ENCODE data around the gene REEP5. TPM values are rescaled to one million over a fixed set of nuclear protein-coding genes. Genes with fewer than 3 reads are reported as not detected.

REEP5 gene
- total and polyA plus RNA-seq, 4 donors: 41.5 to 182 (median 44.0) TPM

GRCh38 chr5:112848116-112848811 lies 73.8 kb downstream of the REEP5 start:
- DNase-seq (ENCODE audit: low spot score): no peak
- no peak overlapping the region for H3K9ac ChIP-seq (ENCODE audit: low read depth in 1 of 2, low read length in 2 of 2)
- WGBS: 38% methylated on average over 8 of the region's 8 CpGs
- H3K27me3 ChIP-seq (ENCODE audit: control insufficient read depth in 4 of 4, insufficient read depth in 4 of 4, low read length in 3 of 4): no peaks in the 10 kb centered on the region
- no peaks in the 10 kb centered on the region for H3K36me3 ChIP-seq (ENCODE audit: control insufficient read depth in 4 of 4, insufficient read depth in 3 of 4, low read depth in 1 of 4, low read length in 3 of 4)
- H3K4me1 ChIP-seq (ENCODE audit: control insufficient read depth in 4 of 4, insufficient read depth in 4 of 4, low read length in 3 of 4): peaks cover 0 to 6% (median 1%) of the 10 kb centered on the region in 4 donors
- no peak overlapping the region for H3K27ac ChIP-seq (ENCODE audit: low read depth in 1 of 2, low read length in 2 of 2)
- H3K4me3 ChIP-seq (ENCODE audit: low read depth in 1 of 3, low read length in 3 of 3): no peak overlapping the region
- TF ChIP-seq HNF4A (conservative IDR thresholded peaks at IDR 0.05) (peak; percentile 29 to 62), YY1 (IDR thresholded peaks at IDR 0.05) (no peak), RAD21 (IDR thresholded peaks at IDR 0.05) (peak; percentile 68 to 78), CTCF (IDR thresholded peaks at IDR 0.05; ENCODE audit: low read depth, low read length, missing input control) (peak; percentile 71), TAF1 (conservative IDR thresholded peaks at IDR 0.05) (no peak), EGR1 (IDR thresholded peaks at IDR 0.05; ENCODE audit: low read depth in 2 of 2) (no peak)
- no peaks in the 10 kb centered on the region for H3K9me3 ChIP-seq (ENCODE audit: control insufficient read depth in 4 of 4, low read length in 3 of 4)

- Histone ChIP-seq H3K9me3 (ENCODE audit: control insufficient read depth in 4 of 4, low read length in 3 of 4) (no peaks in the 10 kb centered on the region), H3K4me1 (ENCODE audit: control insufficient read depth in 4 of 4, insufficient read depth in 4 of 4, low read length in 3 of 4) (peaks cover 0 to 6% (median 1%) of the 10 kb centered on the region in 4 donors), H3K36me3 (ENCODE audit: control insufficient read depth in 4 of 4, insufficient read depth in 3 of 4, low read depth in 1 of 4, low read length in 3 of 4) (no peaks in the 10 kb centered on the region), H3K4me3 (ENCODE audit: low read depth in 1 of 3, low read length in 3 of 3) (no peak overlapping the region), H3K27me3 (ENCODE audit: control insufficient read depth in 4 of 4, insufficient read depth in 4 of 4, low read length in 3 of 4) (no peaks in the 10 kb centered on the region), H3K27ac (ENCODE audit: low read depth in 1 of 2, low read length in 2 of 2) (no peak overlapping the region), H3K9ac (ENCODE audit: low read depth in 1 of 2, low read length in 2 of 2) (no peak overlapping the region)
- TF ChIP-seq RXRA (IDR thresholded peaks at IDR 0.05): no peak
- no peak for DNase-seq (ENCODE audit: low spot score)
Observed at GRCh38 chr5:112847306-112847705, 74.7 kb downstream of the REEP5 start.

- Histone ChIP-seq H3K4me1 (ENCODE audit: control insufficient read depth in 4 of 4, insufficient read depth in 4 of 4, low read length in 3 of 4) (peaks cover 0 to 6% (median 1%) of the 10 kb centered on the region in 4 donors), H3K9me3 (ENCODE audit: control insufficient read depth in 4 of 4, low read length in 3 of 4) (no peaks in the 10 kb centered on the region), H3K27ac (ENCODE audit: low read depth in 1 of 2, low read length in 2 of 2) (no peak overlapping the region), H3K27me3 (ENCODE audit: control insufficient read depth in 4 of 4, insufficient read depth in 4 of 4, low read length in 3 of 4) (no peaks in the 10 kb centered on the region), H3K36me3 (ENCODE audit: control insufficient read depth in 4 of 4, insufficient read depth in 3 of 4, low read depth in 1 of 4, low read length in 3 of 4) (no peaks in the 10 kb centered on the region), H3K4me3 (ENCODE audit: low read depth in 1 of 3, low read length in 3 of 3) (no peak overlapping the region), H3K9ac (ENCODE audit: low read depth in 1 of 2, low read length in 2 of 2) (no peak overlapping the region)
- 91% methylated on average over 5 of the region's 5 CpGs for WGBS
- DNase-seq (ENCODE audit: low spot score): no peak
- no peak for TF ChIP-seq RAD21 (IDR thresholded peaks at IDR 0.05)
- no peak for TF ChIP-seq FOXA1 (IDR thresholded peaks at IDR 0.05)
- no peak for TF ChIP-seq SP1 (IDR thresholded peaks at IDR 0.05)
- TF ChIP-seq YY1 (IDR thresholded peaks at IDR 0.05): no peak
- TF ChIP-seq FOXA2 (IDR thresholded peaks at IDR 0.05): no peak
- TF ChIP-seq ATF3 (IDR thresholded peaks at IDR 0.05): no peak
- no peak for TF ChIP-seq HNF4A (conservative IDR thresholded peaks at IDR 0.05)
- no peak for TF ChIP-seq GABPA (IDR thresholded peaks at IDR 0.05 in 1 of 2, conservative IDR thresholded peaks at IDR 0.05 in 1 of 2)
- no peak for TF ChIP-seq HNF4G (IDR thresholded peaks at IDR 0.05)
- TF ChIP-seq EGR1 (IDR thresholded peaks at IDR 0.05; ENCODE audit: low read depth in 2 of 2): no peak
- no peak for TF ChIP-seq TAF1 (conservative IDR thresholded peaks at IDR 0.05)
- no peak for TF ChIP-seq MAX (IDR thresholded peaks at IDR 0.05)
Observed at GRCh38 chr5:112846556-112846955, 75.5 kb downstream of the REEP5 start.
